ENCODE measurements around the gene TSNAXIP1. TPM values are rescaled to one million over a fixed set of nuclear protein-coding genes. Genes with fewer than 3 reads are reported as not detected.

TSNAXIP1 gene
- total RNA-seq, 6 donors from 2014 or later: 0.66 to 13.1 (median 4.4) TPM

- ATAC-seq (ENCODE audit: low FRiP score in 2 of 2): no peak
- Histone ChIP-seq H3K4me1 (peaks cover 0 to 43% (median 22%) of the 10 kb centered on the region in 4 donors), H3K27me3 (no peaks in the 10 kb centered on the region), H3K36me3 (no peaks in the 10 kb centered on the region), H3K9me3 (no peaks in the 10 kb centered on the region), H3K4me3 (no peak overlapping the region), H3K27ac (no peak overlapping the region)
- no peak for DNase-seq
- no peak for TF ChIP-seq POLR2A (IDR thresholded peaks at IDR 0.05)
- TF ChIP-seq EP300 (IDR thresholded peaks at IDR 0.05): no peak
- TF ChIP-seq, protein P1, sequence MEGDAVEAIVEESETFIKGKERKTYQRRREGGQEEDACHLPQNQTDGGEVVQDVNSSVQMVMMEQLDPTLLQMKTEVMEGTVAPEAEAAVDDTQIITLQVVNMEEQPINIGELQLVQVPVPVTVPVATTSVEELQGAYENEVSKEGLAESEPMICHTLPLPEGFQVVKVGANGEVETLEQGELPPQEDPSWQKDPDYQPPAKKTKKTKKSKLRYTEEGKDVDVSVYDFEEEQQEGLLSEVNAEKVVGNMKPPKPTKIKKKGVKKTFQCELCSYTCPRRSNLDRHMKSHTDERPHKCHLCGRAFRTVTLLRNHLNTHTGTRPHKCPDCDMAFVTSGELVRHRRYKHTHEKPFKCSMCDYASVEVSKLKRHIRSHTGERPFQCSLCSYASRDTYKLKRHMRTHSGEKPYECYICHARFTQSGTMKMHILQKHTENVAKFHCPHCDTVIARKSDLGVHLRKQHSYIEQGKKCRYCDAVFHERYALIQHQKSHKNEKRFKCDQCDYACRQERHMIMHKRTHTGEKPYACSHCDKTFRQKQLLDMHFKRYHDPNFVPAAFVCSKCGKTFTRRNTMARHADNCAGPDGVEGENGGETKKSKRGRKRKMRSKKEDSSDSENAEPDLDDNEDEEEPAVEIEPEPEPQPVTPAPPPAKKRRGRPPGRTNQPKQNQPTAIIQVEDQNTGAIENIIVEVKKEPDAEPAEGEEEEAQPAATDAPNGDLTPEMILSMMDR (IDR thresholded peaks at IDR 0.05): no peak
- no peak for TF ChIP-seq POLR2AphosphoS5 (IDR thresholded peaks at IDR 0.05)
- WGBS, 2 donors: 86 to 89% methylated on average over 6 to 7 of the region's 7 CpGs
Observed at GRCh38 chr16:67780847-67781564, 25.7 kb upstream of the TSNAXIP1 start.

DNA sequence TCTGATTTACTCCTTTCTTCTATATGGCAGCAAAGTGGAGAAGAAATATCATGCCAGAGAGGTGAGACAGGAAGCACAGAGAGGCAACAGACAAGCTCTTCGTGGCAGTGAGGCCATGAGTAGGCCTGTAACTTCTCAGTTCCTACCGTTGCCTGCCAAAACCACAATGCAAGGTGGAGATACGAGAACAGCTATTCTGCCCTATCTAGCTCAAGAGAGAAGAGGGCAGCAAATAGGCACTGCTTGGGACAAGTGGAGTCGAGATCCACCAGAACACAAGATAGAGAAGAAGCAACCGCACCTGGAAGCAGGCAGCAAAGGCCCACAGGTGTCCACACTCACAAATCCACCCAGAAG, 25.1 kb upstream of the TSNAXIP1 start:
- TF ChIP-seq POLR2AphosphoS5 (IDR thresholded peaks at IDR 0.05): no peak
- no peak for TF ChIP-seq EP300 (IDR thresholded peaks at IDR 0.05)
- TF ChIP-seq POLR2A (IDR thresholded peaks at IDR 0.05): no peak
- Histone ChIP-seq H3K4me1 (peaks cover 0 to 43% (median 22%) of the 10 kb centered on the region in 4 donors), H3K27me3 (no peaks in the 10 kb centered on the region), H3K27ac (no peak overlapping the region), H3K9me3 (no peaks in the 10 kb centered on the region), H3K4me3 (no peak overlapping the region), H3K36me3 (no peaks in the 10 kb centered on the region)
- ATAC-seq (ENCODE audit: low FRiP score in 2 of 2) (no peak), DNase-seq (no peak)
- 41 to 59% methylated on average over 4 to 5 of the region's 5 CpGs for WGBS, 2 donors

DNA sequence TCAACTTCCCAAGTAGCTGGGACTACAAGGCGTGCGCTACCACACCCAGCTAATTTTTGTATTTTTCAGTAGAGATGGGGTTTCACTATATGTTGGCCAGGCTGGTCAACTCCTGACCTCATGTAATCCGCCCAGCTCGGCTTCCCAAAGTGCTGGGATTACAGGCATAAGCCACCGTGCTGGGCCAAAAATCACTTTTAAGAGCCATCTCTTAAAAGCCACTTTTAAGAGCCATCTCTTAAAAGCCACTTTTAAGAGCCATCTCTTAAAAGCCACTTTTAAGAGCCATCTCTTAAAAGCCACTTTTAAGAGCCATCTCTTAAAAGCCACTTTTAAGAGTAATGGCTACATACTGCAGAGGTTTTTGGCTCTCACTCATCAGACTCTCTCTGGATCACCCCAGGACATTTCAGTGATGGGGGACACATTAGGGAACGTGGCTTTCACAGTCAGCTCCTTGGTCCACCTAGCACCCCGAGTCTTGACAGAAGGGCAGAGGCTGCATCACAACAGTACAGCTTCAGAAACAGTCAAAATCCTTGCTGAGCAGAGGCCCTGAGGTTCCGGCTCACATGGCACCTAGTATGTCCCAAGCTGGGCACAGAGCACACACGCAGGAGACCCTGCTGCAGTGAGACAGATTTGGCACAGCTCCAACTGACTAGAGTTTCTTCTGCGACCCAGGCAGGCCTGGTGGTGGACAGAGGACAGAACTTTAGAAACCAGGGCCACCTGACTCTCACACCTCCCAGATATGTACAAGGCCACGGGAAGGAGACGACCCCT, 23.9 kb upstream of the TSNAXIP1 start:
- ATAC-seq (ENCODE audit: low FRiP score in 2 of 2) (no peak), DNase-seq (no peak)
- TF ChIP-seq EP300 (IDR thresholded peaks at IDR 0.05) (no peak), POLR2AphosphoS5 (IDR thresholded peaks at IDR 0.05) (no peak), POLR2A (IDR thresholded peaks at IDR 0.05) (no peak)
- TF ChIP-seq, protein P1 (IDR thresholded peaks at IDR 0.05): no peak
- no peaks in the 10 kb centered on the region for H3K36me3 ChIP-seq
- no peak overlapping the region for H3K27ac ChIP-seq
- no peaks in the 10 kb centered on the region for H3K27me3 ChIP-seq
- H3K4me3 ChIP-seq: no peak overlapping the region
- 78 to 89% methylated on average over 11 to 12 of the region's 12 CpGs for WGBS, 2 donors
- H3K9me3 ChIP-seq: no peaks in the 10 kb centered on the region
- H3K4me1 ChIP-seq: peaks cover 0 to 43% (median 22%) of the 10 kb centered on the region in 4 donors

- TF ChIP-seq EP300 (IDR thresholded peaks at IDR 0.05) (no peak), POLR2AphosphoS5 (IDR thresholded peaks at IDR 0.05) (no peak), POLR2A (IDR thresholded peaks at IDR 0.05) (no peak)
- TF ChIP-seq, protein P1 (IDR thresholded peaks at IDR 0.05): no peak
- ATAC-seq (ENCODE audit: low FRiP score in 2 of 2): no peak
- no peak for DNase-seq
- Histone ChIP-seq H3K27me3 (no peaks in the 10 kb centered on the region), H3K4me3 (no peak overlapping the region), H3K9me3 (no peaks in the 10 kb centered on the region), H3K27ac (no peak overlapping the region), H3K4me1 (peaks cover 0 to 43% (median 22%) of the 10 kb centered on the region in 4 donors), H3K36me3 (no peaks in the 10 kb centered on the region)
Observed at GRCh38 chr16:67783353-67783725, 23.4 kb upstream of the TSNAXIP1 start.

DNA sequence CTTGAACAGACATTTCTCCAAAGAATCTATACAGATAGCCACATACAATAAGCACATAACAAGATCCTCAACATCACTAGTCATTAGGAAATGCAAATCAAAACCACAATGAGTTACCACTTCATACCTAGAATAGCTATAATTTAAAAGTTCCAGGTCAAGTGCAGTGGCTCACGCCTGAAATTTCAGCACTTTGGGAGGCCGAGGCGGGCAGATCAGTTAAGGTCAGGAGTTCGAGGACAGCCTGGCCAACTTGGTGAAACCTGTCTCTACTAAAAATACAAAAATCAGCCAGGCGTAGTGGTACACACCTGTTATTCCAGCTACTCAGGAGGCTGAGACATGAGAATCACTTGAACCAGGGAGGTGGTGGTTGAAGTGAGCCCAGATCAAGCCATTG, 20.2 kb upstream of the TSNAXIP1 start:
- TF ChIP-seq POLR2AphosphoS5 (IDR thresholded peaks at IDR 0.05) (no peak), EP300 (IDR thresholded peaks at IDR 0.05) (no peak), POLR2A (IDR thresholded peaks at IDR 0.05) (no peak)
- TF ChIP-seq, protein P1 (IDR thresholded peaks at IDR 0.05): no peak
- no peak for DNase-seq
- Histone ChIP-seq H3K27me3 (no peaks in the 10 kb centered on the region), H3K27ac (no peak overlapping the region), H3K36me3 (no peaks in the 10 kb centered on the region), H3K4me3 (no peak overlapping the region), H3K4me1 (peaks cover 0 to 22% (median 13%) of the 10 kb centered on the region in 4 donors), H3K9me3 (no peaks in the 10 kb centered on the region)
- WGBS, 2 donors: 87 to 90% methylated on average over 5 of the region's 5 CpGs
- no peak for ATAC-seq (ENCODE audit: low FRiP score in 2 of 2)

Data from upper lobe of left lung (tissue), 6 donors.